Astrocyte of the spinal cord (primary cell): Measurements from ENCODE around the gene TMPRSS7.

Source experiments
- DNase-seq: peaks from one replicate; pipeline ENCODE4 v3.0.0; 2011; ENCODE audit warnings: low read depth, low spot score
- H3K4me3 ChIP-seq: 2 replicates; pipeline ENCODE4 v1.5.1; 2011; ENCODE audit warnings: low read depth, mild to moderate bottlenecking, low read length, moderate library complexity
- CTCF ChIP-seq: IDR thresholded peaks from 2 replicates; pipeline ENCODE4 v1.5.1; 2012; ENCODE audit warnings: low read depth, mild to moderate bottlenecking, low read length, inconsistent platforms
- in situ Hi-C: cut with HindIII; loops from 2 replicates; pipeline ENCODE4 v1.10.0; 2017; ENCODE audit warnings: low sequenced_read_pairs

The TMPRSS7 gene

DNA sequence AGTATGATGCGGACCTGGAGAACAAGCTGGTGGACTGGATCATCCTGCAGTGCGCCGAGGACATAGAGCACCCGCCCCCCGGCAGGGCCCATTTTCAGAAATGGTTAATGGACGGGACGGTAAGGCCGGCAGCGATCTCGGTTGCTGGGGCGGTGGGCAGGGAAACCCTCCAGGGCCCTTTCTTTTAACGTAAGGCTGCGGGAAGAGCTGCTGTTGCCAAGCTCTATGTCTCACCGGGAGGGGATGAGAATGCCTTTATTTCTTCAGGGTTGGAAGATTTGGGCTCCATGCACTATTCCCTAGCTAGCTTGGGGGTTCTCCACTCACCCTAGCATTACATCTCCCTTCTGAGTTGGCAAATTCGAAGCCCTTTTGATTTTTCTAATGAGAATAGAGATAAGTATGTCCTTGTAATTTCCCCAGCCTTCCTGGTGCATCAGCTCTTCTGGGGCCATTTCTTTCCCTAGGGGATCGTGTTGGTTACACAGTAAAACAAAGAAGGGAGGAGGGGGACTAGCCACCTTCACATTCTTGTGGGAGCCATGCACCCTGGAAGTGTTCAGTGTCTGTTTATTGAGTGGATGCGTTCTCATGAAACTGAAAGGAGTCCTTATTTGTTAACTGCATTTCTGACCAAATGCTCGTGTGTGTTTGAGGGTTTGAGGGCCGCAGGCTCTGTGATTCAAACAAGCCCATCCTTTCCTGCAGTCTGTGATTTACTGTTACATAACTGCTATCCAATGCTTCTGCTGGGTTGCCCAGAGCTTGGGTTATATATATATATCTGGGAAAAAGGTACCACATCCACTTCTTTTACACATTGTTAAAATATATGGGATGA lies 34.8 kb upstream of the TMPRSS7 start:
- no peak for DNase-seq
- H3K4me3 ChIP-seq, result peak overlapping the region; percentile 51
- in situ Hi-C loops, result no loop called here
- no peak for TF ChIP-seq CTCF

GRCh38 chr3:112000367-112000771 lies 34.2 kb upstream of the TMPRSS7 start:
- H3K4me3 ChIP-seq, result peak overlapping the region; percentile 51

DNA sequence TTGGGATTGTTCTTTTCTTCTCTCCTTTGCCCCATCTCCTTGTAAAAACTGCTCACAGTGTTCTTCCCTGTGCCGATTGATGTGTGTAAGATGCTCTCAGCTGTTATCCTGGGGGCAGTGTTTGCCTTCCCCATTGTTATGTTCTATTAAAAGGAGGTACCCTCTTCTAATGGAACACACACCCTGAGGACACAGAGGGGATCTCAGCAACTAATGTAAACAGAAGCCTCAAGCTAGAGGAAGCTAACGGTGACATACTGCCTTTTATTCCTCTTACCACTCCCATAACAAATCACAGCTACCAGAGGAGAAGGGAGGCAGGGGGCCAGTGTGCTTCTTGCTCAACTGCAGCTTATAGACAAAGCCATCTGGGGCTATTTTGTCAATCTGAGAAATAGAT lies 33.6 kb upstream of the TMPRSS7 start:
- in situ Hi-C loops, result no loop called here
- no peak for TF ChIP-seq CTCF
- no peak overlapping the region for H3K4me3 ChIP-seq
- DNase-seq, result no peak

More at GRCh38 chr3:112000367-112000771, 34.2 kb upstream of the TMPRSS7 start:
- in situ Hi-C loops, result no loop called here
- no peak for TF ChIP-seq CTCF
- DNase-seq, result no peak

- H3K4me3 ChIP-seq, result no peak overlapping the region
- in situ Hi-C loops, result no loop called here
- no peak for TF ChIP-seq CTCF
- DNase-seq, result no peak
Measured at GRCh38 chr3:112001526-112001925, 33.0 kb upstream of the TMPRSS7 start.

DNA sequence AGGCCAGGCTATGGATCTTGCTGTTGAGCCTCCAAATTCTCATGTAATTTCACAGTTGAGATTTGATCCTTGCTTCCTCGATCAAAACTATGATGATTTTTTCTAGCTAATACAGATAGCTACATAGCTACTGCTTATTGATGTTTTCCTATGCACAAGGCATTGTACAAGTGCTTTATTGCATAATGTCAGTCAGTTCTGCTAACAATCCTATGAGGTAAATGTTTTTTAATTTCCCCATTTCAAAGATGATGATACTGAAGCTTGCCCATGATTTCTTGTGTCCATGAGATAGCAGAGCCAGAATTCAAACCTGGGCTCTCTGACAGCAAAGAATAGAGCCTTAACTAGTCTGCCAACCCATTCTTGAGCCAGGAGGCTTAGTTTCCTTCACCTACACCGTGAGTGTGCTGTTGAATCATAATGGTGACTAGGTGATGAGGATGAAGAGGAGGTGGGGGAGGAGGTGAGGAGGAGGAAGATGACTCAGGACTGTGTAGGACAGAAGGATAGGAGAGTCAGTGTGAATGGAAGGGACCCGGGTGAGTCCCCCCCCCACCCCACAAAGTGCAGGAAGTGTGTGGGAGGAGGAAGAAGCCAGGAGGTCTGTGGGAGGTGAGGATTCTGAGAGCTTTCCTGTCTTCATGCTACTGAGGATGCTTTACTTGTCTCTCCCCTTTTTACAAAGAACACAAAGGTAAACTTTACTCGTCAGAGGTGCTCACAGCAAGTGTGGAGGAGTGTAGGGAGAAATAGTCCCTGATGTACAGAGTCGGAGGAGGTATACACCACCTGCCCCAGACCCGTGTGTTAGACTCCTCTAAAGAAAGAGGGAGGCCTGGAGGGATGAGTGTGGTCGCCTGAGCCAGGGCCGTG lies 32.2 kb upstream of the TMPRSS7 start:
- no peak overlapping the region for H3K4me3 ChIP-seq
- in situ Hi-C loops, result no loop called here
- DNase-seq, result no peak
- no peak for TF ChIP-seq CTCF

DNA sequence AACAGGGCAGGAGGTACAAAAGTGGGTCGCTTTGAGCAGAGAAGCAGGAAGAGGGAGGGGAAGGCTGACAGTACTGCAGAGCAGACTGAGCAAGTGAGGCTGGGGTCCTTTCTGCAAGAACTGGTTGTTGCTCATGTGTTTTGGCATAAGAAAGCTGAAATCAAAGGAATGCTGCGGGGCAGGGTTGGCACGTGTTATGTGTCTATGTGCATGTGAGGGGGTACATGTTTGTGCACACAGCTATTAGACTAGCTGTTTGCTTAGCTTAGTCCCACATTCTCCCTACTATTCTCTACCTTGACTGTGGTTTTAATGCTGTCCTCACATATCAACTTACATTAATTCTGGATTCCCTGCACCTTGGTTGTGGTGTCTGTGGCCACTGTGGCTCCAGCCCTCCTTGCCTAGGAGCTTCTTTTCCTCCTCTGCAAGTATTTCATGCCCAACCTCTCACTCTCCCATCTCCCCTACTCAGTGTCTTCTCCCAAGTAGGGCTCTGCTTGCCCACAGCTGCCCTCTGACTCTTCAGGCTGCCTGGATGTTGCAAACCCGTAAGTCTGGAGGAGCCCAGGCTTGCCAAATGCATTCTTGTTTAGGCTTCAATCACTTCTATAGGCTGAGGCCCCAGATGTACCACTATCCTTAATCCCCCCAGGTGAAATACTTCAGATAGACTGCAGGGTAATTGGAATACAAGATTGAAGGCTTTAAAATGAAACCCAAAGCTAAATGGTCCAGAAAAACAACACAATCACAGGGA lies 31.0 kb upstream of the TMPRSS7 start:
- DNase-seq, result no peak
- TF ChIP-seq CTCF, result no peak
- in situ Hi-C loops, result no loop called here
- no peak overlapping the region for H3K4me3 ChIP-seq
